ENCODE data around the gene TNFRSF14.

The TNFRSF14 gene

DNA sequence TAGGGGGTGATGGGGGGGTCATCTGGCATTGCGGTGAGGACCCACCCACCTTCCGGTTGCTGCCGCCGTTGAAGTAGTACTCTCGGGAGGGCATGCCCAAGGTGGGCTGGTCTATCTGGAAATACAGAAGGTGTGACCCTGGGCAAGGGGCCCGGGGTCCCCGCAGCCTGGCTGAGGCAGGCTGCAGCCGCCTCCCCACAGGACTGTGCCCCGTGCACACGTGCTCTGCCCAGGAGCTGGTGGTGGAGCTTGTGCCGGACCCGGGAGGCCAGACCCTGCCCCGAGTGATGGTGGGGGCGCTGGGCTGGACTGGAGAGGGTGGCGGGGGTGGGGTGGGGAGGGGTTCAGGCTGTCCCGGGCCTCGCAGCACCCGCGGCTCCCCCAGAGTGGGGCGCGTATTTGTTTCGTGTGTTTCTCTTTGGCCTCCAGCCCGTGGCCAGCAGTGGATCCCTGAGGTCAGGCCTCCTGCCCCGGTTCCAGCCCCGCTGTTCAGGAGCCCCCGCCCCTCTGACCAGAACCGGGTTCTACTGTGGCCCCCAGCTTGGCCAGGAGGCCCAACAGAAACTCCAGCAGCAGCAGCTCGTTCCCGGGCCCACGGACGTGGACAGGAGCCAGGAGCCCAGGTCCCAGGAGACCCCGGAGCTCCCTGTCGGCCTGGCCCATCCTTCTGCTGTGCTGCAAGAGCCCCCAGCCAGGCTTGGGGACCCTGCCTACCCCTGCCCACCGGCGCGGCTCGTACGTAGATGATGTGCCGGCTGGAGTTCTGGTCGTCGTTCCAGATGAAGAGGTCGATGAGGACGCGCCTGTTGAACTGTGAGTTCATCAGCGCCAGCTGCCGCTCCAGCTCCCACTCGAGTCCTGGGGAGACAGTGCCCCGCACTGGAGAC is 49.6 kb downstream of the TNFRSF14 start:
- H3K9me2 ChIP-seq (replicated peaks; ENCODE audit: control insufficient read depth, low read length): no peaks in the 10 kb centered on the region
- H3K4me1 ChIP-seq (ENCODE audit: control insufficient read depth, low read length): no peaks in the 10 kb centered on the region
- no peak overlapping the region for H3K4me2 ChIP-seq (ENCODE audit: low read length)
- H3K36me3 ChIP-seq (ENCODE audit: control insufficient read depth, low read length): no peaks in the 10 kb centered on the region
- no peaks in the 10 kb centered on the region for H3F3A ChIP-seq (ENCODE audit: control insufficient read depth, insufficient read depth)
- H3K79me2 ChIP-seq (ENCODE audit: control insufficient read depth, low read length): no peaks in the 10 kb centered on the region
- no peaks in the 10 kb centered on the region for H3K27me3 ChIP-seq (ENCODE audit: control insufficient read depth, low read length)
- no peaks in the 10 kb centered on the region; the same call in 1 of the 2 replicates for H3K9me3 ChIP-seq (ENCODE audit: control insufficient read depth, insufficient read depth, low read length)
- H3K27ac ChIP-seq (ENCODE audit: low read depth, low read length): no peak overlapping the region
- H3K4me3 ChIP-seq (ENCODE audit: low read length): no peak overlapping the region
- TF ChIP-seq, protein P1, sequence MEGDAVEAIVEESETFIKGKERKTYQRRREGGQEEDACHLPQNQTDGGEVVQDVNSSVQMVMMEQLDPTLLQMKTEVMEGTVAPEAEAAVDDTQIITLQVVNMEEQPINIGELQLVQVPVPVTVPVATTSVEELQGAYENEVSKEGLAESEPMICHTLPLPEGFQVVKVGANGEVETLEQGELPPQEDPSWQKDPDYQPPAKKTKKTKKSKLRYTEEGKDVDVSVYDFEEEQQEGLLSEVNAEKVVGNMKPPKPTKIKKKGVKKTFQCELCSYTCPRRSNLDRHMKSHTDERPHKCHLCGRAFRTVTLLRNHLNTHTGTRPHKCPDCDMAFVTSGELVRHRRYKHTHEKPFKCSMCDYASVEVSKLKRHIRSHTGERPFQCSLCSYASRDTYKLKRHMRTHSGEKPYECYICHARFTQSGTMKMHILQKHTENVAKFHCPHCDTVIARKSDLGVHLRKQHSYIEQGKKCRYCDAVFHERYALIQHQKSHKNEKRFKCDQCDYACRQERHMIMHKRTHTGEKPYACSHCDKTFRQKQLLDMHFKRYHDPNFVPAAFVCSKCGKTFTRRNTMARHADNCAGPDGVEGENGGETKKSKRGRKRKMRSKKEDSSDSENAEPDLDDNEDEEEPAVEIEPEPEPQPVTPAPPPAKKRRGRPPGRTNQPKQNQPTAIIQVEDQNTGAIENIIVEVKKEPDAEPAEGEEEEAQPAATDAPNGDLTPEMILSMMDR (IDR thresholded peaks at IDR 0.05; ENCODE audit: low read depth, low read length, poor library complexity, severe bottlenecking): no peak
- no peak for TF ChIP-seq EZH2phosphoT487 (IDR thresholded peaks at IDR 0.05; ENCODE audit: borderline replicate concordance, low read length)
- no peaks in the 10 kb centered on the region for H4K20me1 ChIP-seq (ENCODE audit: control insufficient read depth, insufficient read depth, low read depth, low read length)

DNA sequence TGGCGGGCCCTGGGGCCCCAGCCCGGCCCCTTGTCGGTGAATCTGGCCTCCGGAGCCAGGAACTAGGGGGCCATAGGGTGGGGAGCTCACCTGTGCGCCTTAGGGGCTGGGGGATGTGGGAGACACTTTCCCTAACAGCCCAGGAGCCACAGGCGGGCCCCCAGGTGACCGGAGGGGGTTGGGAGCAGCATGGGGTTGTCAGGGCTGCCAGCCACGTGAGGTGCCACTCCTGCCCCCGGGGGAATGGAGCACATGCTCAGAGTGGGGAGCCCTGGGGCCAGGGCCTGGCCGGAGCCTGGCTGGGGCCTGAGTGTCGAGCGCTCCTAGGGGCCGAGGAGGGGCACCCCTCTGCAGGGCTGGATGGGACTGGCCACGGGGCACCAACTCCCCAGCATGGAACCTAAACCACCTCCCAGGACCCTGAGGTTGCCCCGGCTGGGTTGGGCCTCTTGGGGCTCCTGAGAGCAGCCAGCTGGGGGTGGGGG is 50.3 kb downstream of the TNFRSF14 start:
- H3K9me2 ChIP-seq (replicated peaks; ENCODE audit: control insufficient read depth, low read length): no peaks in the 10 kb centered on the region
- H3K9me3 ChIP-seq (ENCODE audit: control insufficient read depth, insufficient read depth, low read length): no peaks in the 10 kb centered on the region; the same call in 1 of the 2 replicates
- no peak overlapping the region for H3K27ac ChIP-seq (ENCODE audit: low read depth, low read length)
- H3F3A ChIP-seq (ENCODE audit: control insufficient read depth, insufficient read depth): no peaks in the 10 kb centered on the region
- H4K20me1 ChIP-seq (ENCODE audit: control insufficient read depth, insufficient read depth, low read depth, low read length): no peaks in the 10 kb centered on the region
- no peaks in the 10 kb centered on the region for H3K27me3 ChIP-seq (ENCODE audit: control insufficient read depth, low read length)
- H3K4me2 ChIP-seq (ENCODE audit: low read length): no peak overlapping the region
- no peaks in the 10 kb centered on the region for H3K79me2 ChIP-seq (ENCODE audit: control insufficient read depth, low read length)
- TF ChIP-seq, protein P1 (IDR thresholded peaks at IDR 0.05; ENCODE audit: low read depth, low read length, poor library complexity, severe bottlenecking): no peak
- no peak for TF ChIP-seq EZH2phosphoT487 (IDR thresholded peaks at IDR 0.05; ENCODE audit: borderline replicate concordance, low read length)
- no peaks in the 10 kb centered on the region for H3K4me1 ChIP-seq (ENCODE audit: control insufficient read depth, low read length)
- H3K36me3 ChIP-seq (ENCODE audit: control insufficient read depth, low read length): no peaks in the 10 kb centered on the region
- H3K4me3 ChIP-seq (ENCODE audit: low read length): no peak overlapping the region

DNA sequence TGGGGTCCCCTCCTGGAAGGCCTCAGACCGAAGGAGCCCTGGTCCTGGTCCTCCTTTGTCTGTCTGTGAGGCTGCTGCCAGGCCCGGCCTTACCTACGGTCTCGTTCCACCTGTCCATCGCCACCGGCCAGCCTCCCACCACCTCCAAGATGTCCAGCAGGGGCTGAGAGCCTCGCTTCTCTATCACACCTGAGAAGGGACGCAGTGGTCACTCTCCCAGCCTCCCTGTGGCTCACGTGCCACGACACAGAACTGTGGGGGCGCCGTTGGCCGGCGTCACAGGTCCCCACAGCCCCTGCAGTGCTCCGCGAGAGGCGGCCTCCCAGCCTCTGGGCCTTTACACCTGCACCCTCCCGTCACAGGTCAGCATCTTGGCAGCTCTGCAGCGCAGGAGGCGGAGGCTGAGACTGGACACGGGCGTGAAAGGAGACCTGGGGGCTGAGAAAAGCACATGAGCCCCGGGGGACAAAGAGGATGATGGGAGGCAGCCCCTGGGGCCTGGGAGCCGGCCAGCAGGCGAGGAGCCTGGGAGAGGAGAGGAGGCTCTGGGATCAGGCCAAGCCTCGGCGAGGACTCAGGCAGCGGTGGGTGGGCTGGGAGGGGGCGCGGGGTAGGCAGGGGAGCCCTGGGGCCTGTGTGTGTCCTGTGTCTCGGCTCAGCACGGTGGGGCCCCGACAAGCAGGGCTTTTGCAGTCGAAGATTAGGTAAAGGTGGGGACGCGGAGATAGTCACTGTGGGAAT is 50.9 kb downstream of the TNFRSF14 start:
- Histone ChIP-seq H4K20me1 (ENCODE audit: control insufficient read depth, insufficient read depth, low read depth, low read length) (no peaks in the 10 kb centered on the region), H3K9me2 (replicated peaks; ENCODE audit: control insufficient read depth, low read length) (no peaks in the 10 kb centered on the region), H3K4me2 (ENCODE audit: low read length) (no peak overlapping the region), H3F3A (ENCODE audit: control insufficient read depth, insufficient read depth) (no peaks in the 10 kb centered on the region), H3K4me1 (ENCODE audit: control insufficient read depth, low read length) (no peaks in the 10 kb centered on the region), H3K79me2 (ENCODE audit: control insufficient read depth, low read length) (no peaks in the 10 kb centered on the region), H3K27me3 (ENCODE audit: control insufficient read depth, low read length) (no peaks in the 10 kb centered on the region), H3K36me3 (ENCODE audit: control insufficient read depth, low read length) (no peaks in the 10 kb centered on the region), H3K27ac (ENCODE audit: low read depth, low read length) (no peak overlapping the region), H3K9me3 (ENCODE audit: control insufficient read depth, insufficient read depth, low read length) (no peaks in the 10 kb centered on the region; the same call in 1 of the 2 replicates), H3K4me3 (ENCODE audit: low read length) (no peak overlapping the region)
- TF ChIP-seq EZH2phosphoT487 (IDR thresholded peaks at IDR 0.05; ENCODE audit: borderline replicate concordance, low read length): no peak
- TF ChIP-seq, protein P1 (IDR thresholded peaks at IDR 0.05; ENCODE audit: low read depth, low read length, poor library complexity, severe bottlenecking): no peak

Measured in DOHH2 (cell line).